WTC11 (cell line): Measurements from ENCODE around the gene UBN1. TPM values are rescaled to one million over a fixed set of nuclear protein-coding genes. Genes with fewer than 3 reads are reported as not detected.

Experiments
- ATAC-seq: fragments of 200-7000 bp; cut with Tn5 transposase; 2 replicates; pipeline ENCODE4 v1.10.0; 2021; ENCODE audit warnings: mild to moderate bottlenecking, moderate library complexity
- CTCF ChIA-PET: fragments of 300-600 bp; sonication (Branson Sonifier 250); formaldehyde crosslinking; loops from one replicate; lab custom pipeline; 2021; ENCODE audit warnings: antibody characterized with exemption; lab: Charles Lee
- POLR2A ChIA-PET: fragments of 350-600 bp; sonication (Branson Sonifier 250); formaldehyde crosslinking; loops from one replicate; lab custom pipeline; 2021; ENCODE audit warnings: antibody characterized with exemption; lab: Charles Lee
- DNase-seq: peaks from one replicate; pipeline ENCODE4 v3.0.0; 2021; ENCODE audit warnings: low spot score
- H3K27ac Mint-ChIP-seq: 2 replicates; pipeline ENCODE4 v1.8.0; 2021; ENCODE audit warnings: mixed read lengths
- H3K27me3 Mint-ChIP-seq: 2 replicates; pipeline ENCODE4 v1.8.0; 2021; ENCODE audit warnings: low read depth, mild to moderate bottlenecking, moderate library complexity, mixed read lengths
- H3K36me3 Mint-ChIP-seq: 2 replicates; pipeline ENCODE4 v1.8.0; 2021; ENCODE audit warnings: mixed read lengths
- H3K4me1 Mint-ChIP-seq: 2 replicates; pipeline ENCODE4 v1.8.0; 2022; ENCODE audit warnings: mixed read lengths
- H3K4me3 Mint-ChIP-seq: 2 replicates; pipeline ENCODE4 v1.8.0; 2021; ENCODE audit warnings: mild to moderate bottlenecking, moderate library complexity, mixed read lengths
- H3K9me3 Mint-ChIP-seq: 2 replicates; pipeline ENCODE4 v1.8.0; 2021; ENCODE audit warnings: mixed read lengths
- ATF3 ChIP-seq: sonication (generic); formaldehyde crosslinking; conservative IDR thresholded peaks from 2 replicates; pipeline ENCODE4 v1.8.1; 2022; ENCODE audit warnings: mild to moderate bottlenecking, missing genetic modification reagents
- ATF6 ChIP-seq: sonication (generic); formaldehyde crosslinking; IDR thresholded peaks from 2 replicates; pipeline ENCODE4 v1.8.1; 2023; ENCODE audit warnings: mild to moderate bottlenecking, missing genetic modification reagents
- CREM ChIP-seq: sonication (generic); formaldehyde crosslinking; IDR thresholded peaks from 2 replicates; pipeline ENCODE4 v1.8.1; 2022; ENCODE audit warnings: mild to moderate bottlenecking, missing genetic modification reagents, moderate library complexity
- CTCF ChIP-seq: fragments of 200-600 bp; IDR thresholded peaks from 2 replicates; pipeline ENCODE4 v1.8.0; 2022; ENCODE audit warnings: antibody characterized with exemption
- EMX1 ChIP-seq: fragments of 250-450 bp; sonication (Bioruptor Pico); IDR thresholded peaks from 2 replicates; pipeline ENCODE4 v1.8.0; 2021; ENCODE audit warnings: mild to moderate bottlenecking
- ESRRA ChIP-seq: sonication (generic); formaldehyde crosslinking; IDR thresholded peaks from 2 replicates; pipeline ENCODE4 v1.8.1; 2022; ENCODE audit warnings: mild to moderate bottlenecking, missing genetic modification reagents, borderline replicate concordance
- FOXJ3 ChIP-seq: sonication (generic); formaldehyde crosslinking; IDR thresholded peaks from 2 replicates; pipeline ENCODE4 v1.9.0; 2021; ENCODE audit warnings: missing genetic modification reagents, mild to moderate bottlenecking, borderline replicate concordance
- FOXP4 ChIP-seq: sonication (generic); formaldehyde crosslinking; IDR thresholded peaks from 2 replicates; pipeline ENCODE4 v1.8.0; 2022; ENCODE audit warnings: mild to moderate bottlenecking, missing genetic modification reagents
- IRF1 ChIP-seq: sonication (generic); formaldehyde crosslinking; IDR thresholded peaks from 2 replicates; pipeline ENCODE4 v1.8.0; 2023; ENCODE audit warnings: missing genetic modification reagents
- IRF2 ChIP-seq: sonication (generic); formaldehyde crosslinking; IDR thresholded peaks from 2 replicates; pipeline ENCODE4 v1.8.0; 2022; ENCODE audit warnings: low read depth, missing genetic modification reagents, borderline replicate concordance
- NFATC4 ChIP-seq: fragments of 250-450 bp; sonication (Bioruptor Pico); IDR thresholded peaks from 2 replicates; pipeline ENCODE4 v1.9.0; 2021; ENCODE audit warnings: mild to moderate bottlenecking
- NFE2L1 ChIP-seq: sonication (generic); formaldehyde crosslinking; IDR thresholded peaks from 2 replicates; pipeline ENCODE4 v1.8.1; 2023; ENCODE audit warnings: missing genetic modification reagents
- NR2C2 ChIP-seq: sonication (generic); formaldehyde crosslinking; IDR thresholded peaks from 2 replicates; pipeline ENCODE4 v1.8.0; 2022; ENCODE audit warnings: mild to moderate bottlenecking, missing genetic modification reagents
- SMAD3 ChIP-seq: sonication (generic); formaldehyde crosslinking; IDR thresholded peaks from 2 replicates; pipeline ENCODE4 v1.8.0; 2022; ENCODE audit warnings: missing genetic modification reagents, mild to moderate bottlenecking, borderline replicate concordance
- TP53 ChIP-seq: sonication (generic); formaldehyde crosslinking; IDR thresholded peaks from 2 replicates; pipeline ENCODE4 v1.8.1; 2023; ENCODE audit warnings: mild to moderate bottlenecking, missing genetic modification reagents
- USF2 ChIP-seq: sonication (generic); formaldehyde crosslinking; IDR thresholded peaks from 2 replicates; pipeline ENCODE4 v1.8.1; 2023; ENCODE audit warnings: mild to moderate bottlenecking, missing genetic modification reagents, moderate library complexity
- ZBTB43 ChIP-seq: sonication (generic); formaldehyde crosslinking; IDR thresholded peaks from 2 replicates; pipeline ENCODE4 v1.8.1; 2023; ENCODE audit warnings: mild to moderate bottlenecking, missing genetic modification reagents
- ZNF219 ChIP-seq: sonication (generic); formaldehyde crosslinking; IDR thresholded peaks from 2 replicates; pipeline ENCODE4 v1.8.0; 2023; ENCODE audit warnings: missing genetic modification reagents, mild to moderate bottlenecking, borderline replicate concordance
- ZNF317 ChIP-seq: sonication (generic); formaldehyde crosslinking; IDR thresholded peaks from 2 replicates; pipeline ENCODE4 v1.8.1; 2023; ENCODE audit warnings: low read depth, mild to moderate bottlenecking, moderate library complexity, missing genetic modification reagents, borderline replicate concordance
- ZNF425 ChIP-seq: fragments of 250-450 bp; sonication (Bioruptor Pico); conservative IDR thresholded peaks from 2 replicates; pipeline ENCODE4 v1.9.0; 2021; ENCODE audit warnings: mild to moderate bottlenecking
- ZNF512 ChIP-seq: sonication (generic); formaldehyde crosslinking; IDR thresholded peaks from 2 replicates; pipeline ENCODE4 v1.8.1; 2022; ENCODE audit warnings: missing genetic modification reagents, borderline replicate concordance
- total RNA-seq: library from RNA; stranded (reverse); gene quantifications from 3 replicates; pipeline ENCODE4 v1.2.3, GENCODE V29; 2021

Gene UBN1
- total RNA-seq, 1 experiment from 2014 or later = 38.5 TPM

GRCh38 chr16:4925791-4926190 is 78.5 kb downstream of the UBN1 start:
- Mint-ChIP-seq H3K4me3 (no peak overlapping the region), H3K4me1 (peaks cover 34% of the 10 kb centered on the region), H3K27me3 (no peaks in the 10 kb centered on the region; the same call in 1 of the 2 replicates), H3K9me3 (peaks cover 8% of the 10 kb centered on the region), H3K27ac (peak overlapping the region; percentile 91; the same call in 1 of the 2 replicates), H3K36me3 (peaks cover 12% of the 10 kb centered on the region)
- TF ChIP-seq IRF2 (CRISPR knock-in tag) = no peak
- ATAC-seq = no peak
- POLR2A ChIA-PET = interaction anchor here (1.5 kb wide), 1 partner anchor 18 kb away, joined by 3 read pairs; no protein-coding TSS in a partner anchor
- DNase-seq = no peak
- CTCF ChIA-PET = interaction anchor here (1.3 kb wide), 1 partner anchor 11 kb away, joined by 3 read pairs; the partner anchor contains the start of gene PPL

- Mint-ChIP-seq H3K27ac (no peak overlapping the region), H3K9me3 (peaks cover 8% of the 10 kb centered on the region), H3K4me3 (no peak overlapping the region), H3K4me1 (peaks cover 34% of the 10 kb centered on the region), H3K27me3 (no peaks in the 10 kb centered on the region; the same call in 1 of the 2 replicates), H3K36me3 (peaks cover 12% of the 10 kb centered on the region)
- ATAC-seq (no peak), DNase-seq (no peak)
- TF ChIP-seq FOXJ3 (CRISPR knock-in tag) (no peak), TP53 (no peak), USF2 (CRISPR knock-in tag) (no peak), ZNF425 (no peak), ZNF317 (CRISPR knock-in tag) (no peak), NFATC4 (no peak), CTCF (no peak), EMX1 (no peak), NFE2L1 (no peak), ATF6 (CRISPR knock-in tag) (no peak), ZBTB43 (no peak), CREM (CRISPR knock-in tag) (no peak), ZNF219 (CRISPR knock-in tag) (no peak), SMAD3 (no peak), IRF1 (CRISPR knock-in tag) (no peak), NR2C2 (CRISPR knock-in tag) (no peak), FOXP4 (CRISPR knock-in tag) (no peak), ZNF512 (no peak), ATF3 (CRISPR knock-in tag) (no peak), ESRRA (CRISPR knock-in tag) (no peak)
- ChIA-PET POLR2A (no interaction called here), CTCF (interaction anchor here (0.6 to 1.3 kb wide), 2 partner anchors 10 to 205 kb away, joined by 3 read pairs; partner anchors contain the start of gene PPL)
Measured at GRCh38 chr16:4926928-4927327, 79.6 kb downstream of the UBN1 start.
